CD14-positive monocyte (primary cell): ENCODE data around the gene CACNG3. TPM values are rescaled to one million over a fixed set of nuclear protein-coding genes. Genes with fewer than 3 reads are reported as not detected.

Experiments used
- DNase-seq, 3 donors: peaks; one replicate each; pipeline ENCODE4 v3.0.0-alpha.2; 2011 to 2022
- H2AFZ ChIP-seq: 2 replicates; pipeline ENCODE4 v1.6.0; 2012; ENCODE audit warnings: mild to moderate bottlenecking, low read depth, low read length, inconsistent platforms; ENCODE audit not compliant: insufficient read depth, poor library complexity, severe bottlenecking
- H3K27ac ChIP-seq, 2 donors: 1 replicate in 1 of 2; 2 replicates in 1 of 2; pipeline ENCODE4 v1.5.1; 2012 to 2013; ENCODE audit warnings: low read length in 2 of 2, control low read depth in 1 of 2, inconsistent platforms in 1 of 2, low read depth in 1 of 2, mild to moderate bottlenecking in 1 of 2
- H3K27me3 ChIP-seq, 2 donors: one replicate each; pipeline versions ENCODE4 v1.6.0 to v1.6.1; 2011 to 2013; ENCODE audit warnings: low read length in 2 of 2; ENCODE audit not compliant: control insufficient read depth in 2 of 2, insufficient read depth in 2 of 2
- H3K36me3 ChIP-seq, 2 donors: replicated peaks in 1 of 2; 1 replicate in 1 of 2; 2 replicates in 1 of 2; pipeline versions ENCODE4 v1.5.1 to v1.6.1; 2012 to 2013; ENCODE audit warnings: low read length in 2 of 2, control low read depth in 1 of 2, inconsistent platforms in 1 of 2, mild to moderate bottlenecking in 1 of 2; ENCODE audit not compliant: insufficient read depth in 2 of 2, control insufficient read depth in 1 of 2
- H3K4me1 ChIP-seq, 2 donors: 1 replicate in 1 of 2; 2 replicates in 1 of 2; pipeline versions ENCODE4 v1.5.1 to v1.6.1; 2012 to 2013; ENCODE audit warnings: low read length in 2 of 2, control low read depth in 1 of 2, inconsistent platforms in 1 of 2, mild to moderate bottlenecking in 1 of 2, moderate library complexity in 1 of 2; ENCODE audit not compliant: insufficient read depth in 2 of 2, control insufficient read depth in 1 of 2
- H3K4me2 ChIP-seq: replicated peaks from 2 replicates; pipeline ENCODE3; 2012; ENCODE audit warnings: low read length, moderate library complexity, mild to moderate bottlenecking; ENCODE audit not compliant: poor library complexity, severe bottlenecking; ENCODE audit errors: extremely low read depth
- H3K4me3 ChIP-seq, 3 experiments: fragments of 200-600 bp in 1 of 3; sonication (generic) in 1 of 3; replicated peaks in 1 of 3; 1 replicate in 2 of 3; 2 replicates in 1 of 3; pipeline ENCODE4 v1.5.1; 2011 to 2013; ENCODE audit warnings: low read length in 3 of 3, mild to moderate bottlenecking in 3 of 3, control low read depth in 2 of 3, low read depth in 2 of 3, inconsistent platforms in 1 of 3, moderate library complexity in 1 of 3
- H3K79me2 ChIP-seq: 2 replicates; pipeline ENCODE4 v1.6.0; 2012; ENCODE audit warnings: mild to moderate bottlenecking, control low read depth, inconsistent platforms, low read length, moderate library complexity; ENCODE audit not compliant: insufficient read depth
- H3K9ac ChIP-seq: 2 replicates; pipeline ENCODE4 v1.6.0; 2017; ENCODE audit warnings: low read length, mild to moderate bottlenecking; ENCODE audit not compliant: insufficient read depth, poor library complexity, severe bottlenecking
- H3K9me3 ChIP-seq, 2 donors: replicated peaks in 1 of 2; 1 replicate in 1 of 2; 2 replicates in 1 of 2; pipeline versions ENCODE4 v1.5.1 to v1.6.1; 2012 to 2013; ENCODE audit warnings: low read length in 2 of 2, control low read depth in 1 of 2; ENCODE audit not compliant: control insufficient read depth in 1 of 2, insufficient read depth in 1 of 2
- H4K20me1 ChIP-seq: 2 replicates; pipeline ENCODE4 v1.6.0; 2012; ENCODE audit warnings: mild to moderate bottlenecking, low read length, control low read depth, moderate library complexity; ENCODE audit not compliant: insufficient read depth
- H3K27ac Mint-ChIP-seq, 7 donors: one replicate each; pipeline ENCODE4 v1.8.0; 2020; ENCODE audit warnings: mild to moderate bottlenecking in 7 of 7, mixed read lengths in 7 of 7, moderate library complexity in 6 of 7, inconsistent platforms in 2 of 7
- H3K27me3 Mint-ChIP-seq, 3 donors: one replicate each; pipeline ENCODE4 v1.8.0; 2021 to 2022; ENCODE audit warnings: low read depth in 3 of 3, mild to moderate bottlenecking in 3 of 3, mixed read lengths in 3 of 3, moderate library complexity in 3 of 3, inconsistent platforms in 1 of 3
- H3K36me3 Mint-ChIP-seq, 2 donors: one replicate each; pipeline ENCODE4 v1.8.0; 2020; ENCODE audit warnings: mixed read lengths in 2 of 2, inconsistent platforms in 1 of 2, mild to moderate bottlenecking in 1 of 2
- H3K4me1 Mint-ChIP-seq: one replicate; pipeline ENCODE4 v1.8.0; 2020; ENCODE audit warnings: mild to moderate bottlenecking, mixed read lengths
- H3K4me3 Mint-ChIP-seq, 2 donors: one replicate each; pipeline ENCODE4 v1.8.0; 2020; ENCODE audit warnings: mild to moderate bottlenecking in 2 of 2, mixed read lengths in 2 of 2, moderate library complexity in 1 of 2
- H3K9me3 Mint-ChIP-seq, 7 donors: one replicate each; pipeline ENCODE4 v1.8.0; 2020 to 2022; ENCODE audit warnings: mixed read lengths in 7 of 7, mild to moderate bottlenecking in 6 of 7, moderate library complexity in 6 of 7, inconsistent platforms in 2 of 7
- CTCF ChIP-seq: fragments of 200-600 bp; IDR thresholded peaks from one replicate; pipeline ENCODE4 v1.8.0; 2022; ENCODE audit warnings: antibody characterized with exemption, mild to moderate bottlenecking
- WGBS: methylation state at CpG from one replicate; pipeline ENCODE4 v1.1.5; 2013; ENCODE audit warnings: missing lambda C conversion rate; ENCODE audit not compliant: insufficient coverage; 5-methylcytosine and 5-hydroxymethylcytosine counted together
- intact Hi-C, 2 donors: fragments of 100-400 bp; cut with micrococcal nuclease; formaldehyde crosslinking; loops; one replicate each; pipeline versions ENCODE4 v1.15.0 to v1.15.1; 2023
- polyA plus RNA-seq, 3 donors: library from polyadenylated mRNA; depleted of rRNA in 1 of 3; unstranded in 2 of 3; stranded (reverse) in 1 of 3; fragments of 300-500 nt in 2 of 3; fragments of >200 nt in 1 of 3; fragmentation: Illumina TruSeq in 2 of 3; gene quantifications; 1 replicate in 2 of 3; 2 replicates in 1 of 3; pipeline ENCODE4 v1.2.3, GENCODE V29; 2012 to 2021
- small RNA-seq: library from RNA; depleted of rRNA; stranded (forward); fragments of <200 nt; gene quantifications from one replicate; pipeline ENCODE3, GENCODE V24; 2012; ENCODE audit warnings: low read depth; ENCODE audit not compliant: insufficient read length

Gene CACNG3
- polyA plus RNA-seq, 3 donors: not detected

- no peaks in the 10 kb centered on the region for H3K79me2 ChIP-seq
- peaks cover 0 to 4% (median 2%) of the 10 kb centered on the region in 3 donors for H3K27me3 Mint-ChIP-seq
- H3K4me2 ChIP-seq: no peak overlapping the region
- no peaks in the 10 kb centered on the region for H3K4me1 Mint-ChIP-seq
- H3K4me3 ChIP-seq: no peak overlapping the region
- WGBS: no CpG with 5 or more reads among the region's 4 CpGs
- no peak overlapping the region for H3K9ac ChIP-seq
- H3K36me3 ChIP-seq: no peaks in the 10 kb centered on the region
- H3K27ac ChIP-seq: no peak overlapping the region
- no peaks in the 10 kb centered on the region for H3K27me3 ChIP-seq
- peaks cover 0 to 2% of the 10 kb centered on the region in 2 donors for H3K9me3 ChIP-seq
- H3K36me3 Mint-ChIP-seq: no peaks in the 10 kb centered on the region
- H3K4me1 ChIP-seq: no peaks in the 10 kb centered on the region
- no peak overlapping the region for H2AFZ ChIP-seq
- intact Hi-C loops: no loop called here
- TF ChIP-seq CTCF: no peak
- H3K4me3 Mint-ChIP-seq: no peak overlapping the region
- no peak for DNase-seq
- no peak overlapping the region for H3K27ac Mint-ChIP-seq
- peaks cover 0 to 12% (median 3%) of the 10 kb centered on the region in 7 donors for H3K9me3 Mint-ChIP-seq
- H4K20me1 ChIP-seq: no peaks in the 10 kb centered on the region
Observed at GRCh38 chr16:24409045-24409444, 152.9 kb downstream of the CACNG3 start.

Small RNAs within 50 kb of the gene (small RNA-seq; reads per million reads assigned to genes)
- gene RF00408 (0.71 reads per million), gene RNU7-24P (not detected)
